ENCODE data around the gene EPHB1.
"Not testable (repeated sequence)": the region's sequence is repeated elsewhere in the genome, so short reads cannot be mapped to it uniquely, and the experiment has no call there.

EPHB1 gene

DNA sequence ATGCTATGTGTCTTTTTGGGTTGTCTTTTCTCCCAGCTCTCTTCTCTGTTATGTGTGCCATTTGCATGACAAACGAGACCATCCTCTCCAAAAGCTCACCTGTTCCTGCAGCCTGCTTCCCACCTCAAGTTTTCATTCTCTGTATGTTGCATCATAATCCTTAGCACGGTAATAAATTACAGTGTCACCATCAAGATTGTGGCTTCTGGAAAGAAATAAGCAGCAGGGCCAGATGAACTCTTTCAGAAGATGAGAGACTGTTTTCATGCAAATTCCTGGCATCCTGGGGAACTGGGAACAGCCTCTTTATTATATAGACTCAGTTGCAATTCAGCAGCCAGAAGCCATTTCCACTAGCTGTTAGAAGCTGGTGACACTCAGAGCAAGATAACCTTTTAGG lies 436.7 kb downstream of the EPHB1 start:
- H3K9ac ChIP-seq (ENCODE audit: low read depth, low read length), result peak overlapping the region; percentile 57

DNA sequence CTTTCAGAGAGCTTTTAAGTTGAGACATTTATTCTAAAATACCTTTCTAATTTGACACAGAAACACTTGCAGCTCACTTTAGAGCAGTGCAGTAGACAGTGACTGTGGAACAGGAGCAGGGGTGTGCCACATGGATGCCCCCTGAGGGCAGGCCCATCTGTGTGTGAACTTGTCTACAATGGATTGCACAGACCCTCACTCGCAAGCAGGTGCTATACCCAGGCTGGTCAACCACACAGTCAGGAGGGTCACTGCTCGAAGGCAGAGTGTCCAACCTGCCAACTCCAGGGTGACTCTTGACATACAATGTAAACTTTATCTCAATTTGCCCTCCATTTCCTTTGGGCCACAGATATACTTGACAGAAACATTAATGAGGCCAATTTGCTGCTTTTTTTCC lies 437.2 kb downstream of the EPHB1 start:
- peaks cover 18% of the 10 kb centered on the region for H3K9me3 ChIP-seq (ENCODE audit: control insufficient read depth, insufficient read depth, low read length)
- H3K27me3 ChIP-seq (ENCODE audit: control insufficient read depth, insufficient read depth, low read length), result no peaks in the 10 kb centered on the region
- no peak overlapping the region for H3K4me3 ChIP-seq (ENCODE audit: low read depth, low read length)
- peaks cover 28% of the 10 kb centered on the region for H3K4me1 ChIP-seq (ENCODE audit: control insufficient read depth, insufficient read depth, low read length)
- H3K36me3 ChIP-seq (ENCODE audit: control insufficient read depth, insufficient read depth, low read length), result no peaks in the 10 kb centered on the region; the same call in 1 of the 2 replicates
- peak overlapping the region; percentile 57; the same call in 1 of the 2 replicates for H3K9ac ChIP-seq (ENCODE audit: low read depth, low read length)
- peak overlapping the region; percentile 84 for H3K27ac ChIP-seq (ENCODE audit: low read depth, low read length)

More for the DNA sequence above, 436.7 kb downstream of the EPHB1 start:
- H3K36me3 ChIP-seq (ENCODE audit: control insufficient read depth, insufficient read depth, low read length), result no peaks in the 10 kb centered on the region; the same call in 1 of the 2 replicates
- peaks cover 28% of the 10 kb centered on the region for H3K4me1 ChIP-seq (ENCODE audit: control insufficient read depth, insufficient read depth, low read length)
- no peaks in the 10 kb centered on the region for H3K27me3 ChIP-seq (ENCODE audit: control insufficient read depth, insufficient read depth, low read length)
- peak overlapping the region; percentile 84 for H3K27ac ChIP-seq (ENCODE audit: low read depth, low read length)
- H3K9me3 ChIP-seq (ENCODE audit: control insufficient read depth, insufficient read depth, low read length), result peaks cover 18% of the 10 kb centered on the region
- H3K4me3 ChIP-seq (ENCODE audit: low read depth, low read length), result peak overlapping the region; percentile 34; the same call in 1 of the 2 replicates

DNA sequence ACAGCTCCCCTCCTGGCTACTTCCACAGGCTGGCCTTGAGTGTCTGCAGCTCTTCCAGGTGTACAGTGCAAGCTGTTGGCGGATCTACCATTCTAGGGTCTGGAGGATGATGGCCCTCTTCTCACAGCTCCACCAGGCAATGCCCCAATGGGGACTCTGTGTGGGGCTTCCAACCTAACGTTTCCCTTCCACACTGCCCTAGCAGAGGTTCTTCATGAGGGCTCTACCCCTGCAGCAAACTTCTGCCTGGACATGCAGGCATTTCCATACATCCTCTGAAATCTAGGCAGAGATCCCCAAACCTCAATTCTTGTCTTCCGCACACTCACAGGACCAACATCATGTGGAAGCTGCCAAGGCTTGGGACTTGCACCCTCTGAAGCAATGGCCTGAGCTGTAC lies 438.4 kb downstream of the EPHB1 start:
- H3K36me3 ChIP-seq (ENCODE audit: control insufficient read depth, insufficient read depth, low read length); H3K27ac ChIP-seq (ENCODE audit: low read depth, low read length); H3K27me3 ChIP-seq (ENCODE audit: control insufficient read depth, insufficient read depth, low read length); H3K4me3 ChIP-seq (ENCODE audit: low read depth, low read length); H3K9ac ChIP-seq (ENCODE audit: low read depth, low read length): not testable (repeated sequence)
- H3K9me3 ChIP-seq (ENCODE audit: control insufficient read depth, insufficient read depth, low read length), result peaks cover 18% of the 10 kb centered on the region
- H3K4me1 ChIP-seq (ENCODE audit: control insufficient read depth, insufficient read depth, low read length), result peaks cover 36% of the 10 kb centered on the region

DNA sequence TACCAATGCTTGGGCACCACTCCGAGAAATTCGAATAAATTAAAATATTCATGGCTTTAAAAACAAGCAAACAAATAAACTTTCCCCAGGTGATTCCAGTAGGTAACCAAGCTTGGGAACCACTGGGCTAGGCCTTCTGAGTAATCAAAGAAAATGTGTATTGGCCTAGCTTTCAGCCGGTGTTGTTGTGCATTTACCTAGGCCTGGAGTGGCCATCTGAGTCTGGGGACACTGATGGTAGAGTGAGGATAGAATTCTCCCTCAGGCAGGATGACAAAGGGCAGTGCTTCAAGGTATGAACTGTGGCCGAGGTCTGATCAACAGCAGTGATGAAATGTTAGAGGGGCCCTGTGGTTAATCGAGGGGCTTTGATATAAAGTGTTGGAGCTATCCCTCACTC lies 440.5 kb downstream of the EPHB1 start:
- peaks cover 18% of the 10 kb centered on the region for H3K9me3 ChIP-seq (ENCODE audit: control insufficient read depth, insufficient read depth, low read length)
- H3K27me3 ChIP-seq (ENCODE audit: control insufficient read depth, insufficient read depth, low read length), result no peaks in the 10 kb centered on the region
- no peak overlapping the region for H3K4me3 ChIP-seq (ENCODE audit: low read depth, low read length)
- H3K36me3 ChIP-seq (ENCODE audit: control insufficient read depth, insufficient read depth, low read length), result no peaks in the 10 kb centered on the region; the same call in 1 of the 2 replicates
- H3K27ac ChIP-seq (ENCODE audit: low read depth, low read length), result no peak overlapping the region
- H3K9ac ChIP-seq (ENCODE audit: low read depth, low read length), result no peak overlapping the region
- H3K4me1 ChIP-seq (ENCODE audit: control insufficient read depth, insufficient read depth, low read length), result peaks cover 29% of the 10 kb centered on the region

DNA sequence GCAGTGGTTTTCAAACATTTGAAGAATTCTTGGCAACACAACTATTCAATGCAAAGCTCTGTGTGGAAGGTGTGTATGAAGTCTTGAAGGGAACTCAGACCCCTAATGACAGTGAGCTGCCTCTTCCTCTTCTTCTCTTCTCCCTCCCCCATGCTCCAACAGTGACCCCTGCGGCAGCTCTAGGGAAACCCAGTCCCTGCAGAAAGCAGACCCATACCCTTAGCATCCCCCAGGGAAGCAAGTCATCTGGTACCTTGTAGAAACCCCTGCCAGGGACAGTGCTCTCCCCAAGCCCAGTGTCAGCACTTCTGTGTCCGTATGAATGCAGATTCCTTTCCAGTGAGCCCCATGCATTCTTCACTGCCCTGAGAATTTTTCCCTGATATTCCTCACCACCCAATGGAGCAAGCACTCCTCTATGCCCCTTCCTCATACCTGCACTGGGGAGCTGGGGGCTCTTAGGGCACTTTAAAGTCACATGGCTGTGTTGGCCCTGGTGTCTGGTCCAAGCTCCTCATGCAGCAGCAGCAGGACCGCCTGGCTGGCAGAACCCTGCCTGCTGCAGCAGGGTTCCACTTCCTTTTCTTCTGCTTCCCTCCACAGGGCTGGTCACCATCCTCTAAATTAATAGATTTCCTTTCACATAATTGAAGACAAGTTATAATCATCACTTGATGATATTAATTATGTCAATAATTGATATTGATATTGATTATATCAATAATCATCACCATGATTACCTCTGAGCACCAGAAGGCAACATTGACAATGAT lies 442.5 kb downstream of the EPHB1 start:
- no peaks in the 10 kb centered on the region for H3K27me3 ChIP-seq (ENCODE audit: control insufficient read depth, insufficient read depth, low read length)
- H3K4me3 ChIP-seq (ENCODE audit: low read depth, low read length), result no peak overlapping the region
- no peak overlapping the region for H3K27ac ChIP-seq (ENCODE audit: low read depth, low read length)
- no peaks in the 10 kb centered on the region; the same call in 1 of the 2 replicates for H3K36me3 ChIP-seq (ENCODE audit: control insufficient read depth, insufficient read depth, low read length)
- peaks cover 16% of the 10 kb centered on the region; the same call in 1 of the 2 replicates for H3K4me1 ChIP-seq (ENCODE audit: control insufficient read depth, insufficient read depth, low read length)
- no peak overlapping the region for H3K9ac ChIP-seq (ENCODE audit: low read depth, low read length)
- H3K9me3 ChIP-seq (ENCODE audit: control insufficient read depth, insufficient read depth, low read length), result peaks cover 18% of the 10 kb centered on the region

DNA sequence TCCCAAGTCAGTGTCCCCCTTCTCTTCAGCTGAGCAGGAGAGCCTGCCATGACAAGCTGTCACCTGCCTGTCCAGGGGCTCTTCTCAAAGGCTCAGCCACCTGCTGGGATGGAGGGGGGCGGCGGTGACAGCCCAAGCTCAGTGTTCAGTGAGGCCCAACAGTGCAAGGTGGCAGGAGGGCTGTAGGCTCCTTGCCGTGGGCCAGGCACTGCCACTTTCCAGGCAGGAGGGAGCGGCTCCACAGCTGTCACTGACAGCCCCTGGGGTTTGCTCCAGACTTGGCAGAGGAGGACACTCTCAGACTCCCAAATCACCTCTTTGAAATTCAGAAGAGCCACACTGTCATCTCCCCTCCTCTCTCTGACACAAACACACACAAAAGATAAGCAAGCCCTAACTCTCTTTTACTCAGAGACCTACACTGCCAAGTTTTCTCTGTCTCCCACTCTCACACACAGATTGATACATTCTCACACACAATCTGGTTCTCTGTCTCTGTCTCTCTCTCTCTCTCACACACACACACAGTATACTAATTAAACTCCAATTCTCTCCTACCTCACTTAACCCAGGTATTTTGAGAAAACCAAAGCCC lies 443.3 kb downstream of the EPHB1 start:
- no peaks in the 10 kb centered on the region for H3K27me3 ChIP-seq (ENCODE audit: control insufficient read depth, insufficient read depth, low read length)
- H3K9me3 ChIP-seq (ENCODE audit: control insufficient read depth, insufficient read depth, low read length), result peaks cover 14% of the 10 kb centered on the region
- H3K27ac ChIP-seq (ENCODE audit: low read depth, low read length), result no peak overlapping the region
- no peaks in the 10 kb centered on the region; the same call in 1 of the 2 replicates for H3K36me3 ChIP-seq (ENCODE audit: control insufficient read depth, insufficient read depth, low read length)
- H3K4me3 ChIP-seq (ENCODE audit: low read depth, low read length), result no peak overlapping the region
- peaks cover 16% of the 10 kb centered on the region; the same call in 1 of the 2 replicates for H3K4me1 ChIP-seq (ENCODE audit: control insufficient read depth, insufficient read depth, low read length)
- H3K9ac ChIP-seq (ENCODE audit: low read depth, low read length), result no peak overlapping the region

DNA sequence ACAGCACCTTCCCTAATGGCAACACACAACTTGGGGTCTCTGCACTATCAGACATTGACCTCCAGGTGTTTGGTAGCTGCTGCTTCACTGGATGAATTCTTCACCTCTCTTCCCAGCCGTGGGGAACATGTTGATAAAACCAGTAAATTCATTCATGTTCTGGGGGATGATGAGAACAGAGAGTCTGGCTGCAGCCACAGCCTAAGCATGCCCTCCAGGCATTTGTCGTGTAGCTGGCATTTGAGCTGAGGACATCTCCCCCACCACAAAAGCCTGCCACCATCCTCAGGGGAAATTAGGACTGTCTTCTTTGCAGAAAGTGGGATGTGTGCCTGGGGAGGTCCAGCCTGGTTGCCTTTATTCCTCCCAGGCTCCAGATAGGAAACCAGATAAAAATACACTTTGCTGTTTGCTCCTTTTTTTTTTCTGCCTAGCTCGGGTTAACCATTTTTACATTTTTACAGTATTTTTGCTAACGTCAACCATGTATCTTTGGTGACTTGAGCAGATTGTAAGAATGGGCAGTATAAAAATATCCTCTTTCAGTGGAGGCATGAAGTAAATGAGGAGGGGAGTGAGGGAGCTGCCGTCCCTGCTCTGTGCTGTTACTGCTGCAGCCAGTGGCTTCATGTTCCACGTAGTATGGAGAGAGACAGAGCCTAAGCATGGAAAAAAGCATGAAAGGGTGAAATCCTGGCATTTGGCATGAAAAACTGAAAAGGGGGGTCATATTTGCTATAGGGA lies 444.0 kb downstream of the EPHB1 start:
- Histone ChIP-seq H3K4me3 (ENCODE audit: low read depth, low read length) (no peak overlapping the region), H3K9me3 (ENCODE audit: control insufficient read depth, insufficient read depth, low read length) (peaks cover 7% of the 10 kb centered on the region; the same call in 1 of the 2 replicates), H3K27ac (ENCODE audit: low read depth, low read length) (no peak overlapping the region), H3K4me1 (ENCODE audit: control insufficient read depth, insufficient read depth, low read length) (peaks cover 16% of the 10 kb centered on the region; the same call in 1 of the 2 replicates), H3K9ac (ENCODE audit: low read depth, low read length) (no peak overlapping the region), H3K36me3 (ENCODE audit: control insufficient read depth, insufficient read depth, low read length) (no peaks in the 10 kb centered on the region), H3K27me3 (ENCODE audit: control insufficient read depth, insufficient read depth, low read length) (no peaks in the 10 kb centered on the region)

DNA sequence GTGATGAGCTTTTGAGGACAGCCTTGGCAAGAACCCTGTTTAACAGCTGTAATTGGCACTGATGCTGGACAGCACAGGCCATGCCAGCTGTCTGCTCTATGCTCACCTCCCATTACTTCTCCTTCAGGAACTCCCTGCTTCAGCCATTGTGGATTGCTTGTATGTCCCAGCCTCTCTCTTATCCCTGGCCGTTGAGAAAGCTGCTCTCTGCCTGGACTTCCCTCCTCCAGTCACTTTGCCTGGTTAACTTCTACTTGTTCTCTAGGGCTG lies 444.5 kb downstream of the EPHB1 start:
- Histone ChIP-seq H3K9ac (ENCODE audit: low read depth, low read length) (no peak overlapping the region), H3K27ac (ENCODE audit: low read depth, low read length) (no peak overlapping the region), H3K4me1 (ENCODE audit: control insufficient read depth, insufficient read depth, low read length) (peaks cover 16% of the 10 kb centered on the region; the same call in 1 of the 2 replicates), H3K27me3 (ENCODE audit: control insufficient read depth, insufficient read depth, low read length) (no peaks in the 10 kb centered on the region), H3K36me3 (ENCODE audit: control insufficient read depth, insufficient read depth, low read length) (no peaks in the 10 kb centered on the region), H3K4me3 (ENCODE audit: low read depth, low read length) (no peak overlapping the region), H3K9me3 (ENCODE audit: control insufficient read depth, insufficient read depth, low read length) (0 out of 2 replicates have a peak, but pooled peaks cover 4% of the 10 kb centered on the region)

DNA sequence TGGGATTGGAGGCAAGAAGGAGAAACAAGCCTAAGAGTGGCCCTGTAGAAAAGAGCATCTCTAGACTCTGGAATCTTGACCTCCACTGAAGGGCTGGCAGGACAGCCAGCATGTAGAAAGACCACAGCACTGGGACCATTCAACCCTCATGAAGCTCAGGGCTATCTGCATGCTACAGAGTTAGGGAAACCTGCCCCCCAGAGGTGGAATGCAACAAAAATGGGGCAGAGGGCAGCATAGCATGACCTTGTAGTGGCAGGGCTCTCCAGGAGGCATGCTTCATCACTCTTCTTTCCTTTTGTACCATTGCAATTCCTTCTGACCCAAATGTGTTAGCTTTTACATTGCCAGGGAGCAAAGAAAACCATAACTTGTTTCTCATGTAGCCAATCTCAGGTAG lies 445.4 kb downstream of the EPHB1 start:
- Histone ChIP-seq H3K4me3 (ENCODE audit: low read depth, low read length) (no peak overlapping the region), H3K36me3 (ENCODE audit: control insufficient read depth, insufficient read depth, low read length) (no peaks in the 10 kb centered on the region), H3K9me3 (ENCODE audit: control insufficient read depth, insufficient read depth, low read length) (no peaks in the 10 kb centered on the region), H3K9ac (ENCODE audit: low read depth, low read length) (no peak overlapping the region), H3K4me1 (ENCODE audit: control insufficient read depth, insufficient read depth, low read length) (peaks cover 16% of the 10 kb centered on the region; the same call in 1 of the 2 replicates), H3K27me3 (ENCODE audit: control insufficient read depth, insufficient read depth, low read length) (no peaks in the 10 kb centered on the region), H3K27ac (ENCODE audit: low read depth, low read length) (no peak overlapping the region)

DNA sequence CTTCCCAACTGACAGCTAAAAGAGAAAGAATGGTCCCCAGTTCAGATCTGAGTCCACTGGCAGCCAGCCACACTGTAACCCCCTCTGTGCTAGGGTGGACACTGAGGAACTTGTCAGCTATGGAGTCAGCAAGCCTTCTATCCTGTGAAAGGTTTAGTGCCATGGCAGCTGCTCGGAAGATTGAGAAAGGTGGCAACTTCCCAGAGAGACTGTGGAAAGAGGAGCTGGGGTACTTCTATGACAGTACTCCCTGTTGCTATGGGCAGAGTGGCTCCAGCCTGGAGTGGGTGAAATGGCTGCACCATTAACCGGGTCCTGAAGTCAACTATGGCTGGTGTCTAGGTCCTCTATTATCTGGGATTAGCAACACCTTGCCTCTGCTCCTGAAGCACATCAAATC lies 447.2 kb downstream of the EPHB1 start:
- Histone ChIP-seq H3K4me1 (ENCODE audit: control insufficient read depth, insufficient read depth, low read length) (peaks cover 16% of the 10 kb centered on the region; the same call in 1 of the 2 replicates), H3K9ac (ENCODE audit: low read depth, low read length) (no peak overlapping the region), H3K27ac (ENCODE audit: low read depth, low read length) (no peak overlapping the region), H3K9me3 (ENCODE audit: control insufficient read depth, insufficient read depth, low read length) (no peaks in the 10 kb centered on the region), H3K36me3 (ENCODE audit: control insufficient read depth, insufficient read depth, low read length) (no peaks in the 10 kb centered on the region), H3K27me3 (ENCODE audit: control insufficient read depth, insufficient read depth, low read length) (no peaks in the 10 kb centered on the region), H3K4me3 (ENCODE audit: low read depth, low read length) (no peak overlapping the region)

DNA sequence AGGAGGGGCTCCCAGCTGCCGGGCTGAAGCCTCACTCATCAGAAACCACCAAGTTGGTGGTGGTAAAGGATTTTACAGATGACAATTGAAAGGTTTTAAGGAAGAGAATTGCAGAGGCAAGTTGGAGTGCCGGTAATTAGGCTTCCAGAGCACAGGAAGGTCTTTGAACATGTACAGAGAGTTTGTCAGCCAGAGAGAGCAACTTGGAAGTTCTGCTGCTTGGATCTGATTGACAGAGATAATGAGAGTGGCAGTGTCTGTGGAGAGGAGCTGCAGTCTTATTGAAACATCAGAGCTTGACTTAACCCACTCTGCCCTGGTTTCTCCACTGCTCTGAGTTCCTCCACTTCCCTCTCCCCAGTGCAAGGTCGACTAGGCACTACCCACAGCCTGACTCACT lies 448.6 kb downstream of the EPHB1 start:
- no peaks in the 10 kb centered on the region for H3K9me3 ChIP-seq (ENCODE audit: control insufficient read depth, insufficient read depth, low read length)
- no peaks in the 10 kb centered on the region for H3K36me3 ChIP-seq (ENCODE audit: control insufficient read depth, insufficient read depth, low read length)
- no peak overlapping the region for H3K9ac ChIP-seq (ENCODE audit: low read depth, low read length)
- no peak overlapping the region for H3K4me3 ChIP-seq (ENCODE audit: low read depth, low read length)
- no peaks in the 10 kb centered on the region for H3K27me3 ChIP-seq (ENCODE audit: control insufficient read depth, insufficient read depth, low read length)
- no peak overlapping the region for H3K27ac ChIP-seq (ENCODE audit: low read depth, low read length)
- peaks cover 8% of the 10 kb centered on the region; the same call in 1 of the 2 replicates for H3K4me1 ChIP-seq (ENCODE audit: control insufficient read depth, insufficient read depth, low read length)
